ENCODE measurements around the gene CMTM5. TPM values are rescaled to one million over a fixed set of nuclear protein-coding genes. Genes with fewer than 3 reads are reported as not detected.
A peak's percentile ranks its signal among the peaks of the same experiment; 100 is the strongest.

CMTM5 gene
- total RNA-seq, 1 donor from 2014 or later = 4.3 TPM

GRCh38 chr14:23353433-23353780 is 23.4 kb upstream of the CMTM5 start:
- Mint-ChIP-seq H3K4me3 (peak overlapping the region; percentile 89), H3K27me3 (ENCODE audit: insufficient read depth, low read depth) (peaks cover 21% of the 10 kb centered on the region), H3K27ac (no peak overlapping the region), H3K9me3 (peaks cover 8% of the 10 kb centered on the region), H3K36me3 (peaks cover 25% of the 10 kb centered on the region), H3K4me1 (peaks cover 19% of the 10 kb centered on the region)
- no peak for DNase-seq (ENCODE audit: low spot score)
- Histone ChIP-seq H3K4me2 (peak overlapping the region; percentile 99), H4K20me1 (ENCODE audit: low read depth) (peaks cover 24% of the 10 kb centered on the region), H3K27ac (no peak overlapping the region), H2AFZ (replicated peaks) (no peak overlapping the region), H3K27me3 (peaks cover 9% of the 10 kb centered on the region), H3K9ac (no peak overlapping the region), H3K4me3 (no peak overlapping the region), H3F3A (ENCODE audit: low read depth) (peaks cover 59% of the 10 kb centered on the region), H3K9me3 (ENCODE audit: low read depth) (no peaks in the 10 kb centered on the region), H3K79me2 (ENCODE audit: low read depth) (peaks cover 3% of the 10 kb centered on the region), H3K4me1 (peaks cover 5% of the 10 kb centered on the region), H3K36me3 (no peaks in the 10 kb centered on the region)
- no peak for TF ChIP-seq EZH2 (IDR thresholded peaks at IDR 0.05)
- no peak for TF ChIP-seq EZH2phosphoT487 (IDR thresholded peaks at IDR 0.05)
- no peak for TF ChIP-seq CTCF (IDR thresholded peaks at IDR 0.05)

GRCh38 chr14:23354990-23355389 is 21.9 kb upstream of the CMTM5 start:
- H3K4me2 ChIP-seq = no peak overlapping the region
- Mint-ChIP-seq H3K4me3 (no peak overlapping the region), H3K27ac (no peak overlapping the region), H3K36me3 (peaks cover 25% of the 10 kb centered on the region), H3K27me3 (ENCODE audit: insufficient read depth, low read depth) (peaks cover 19% of the 10 kb centered on the region), H3K9me3 (peaks cover 8% of the 10 kb centered on the region), H3K4me1 (peaks cover 22% of the 10 kb centered on the region)
- H3K9me3 ChIP-seq (ENCODE audit: low read depth) = no peaks in the 10 kb centered on the region
- H3F3A ChIP-seq (ENCODE audit: low read depth) = peaks cover 70% of the 10 kb centered on the region
- no peak overlapping the region for H3K9ac ChIP-seq
- TF ChIP-seq CTCF (IDR thresholded peaks at IDR 0.05) (no peak), EZH2 (IDR thresholded peaks at IDR 0.05) (no peak), EZH2phosphoT487 (IDR thresholded peaks at IDR 0.05) (no peak)
- H3K36me3 ChIP-seq = no peaks in the 10 kb centered on the region
- peaks cover 9% of the 10 kb centered on the region for H3K27me3 ChIP-seq
- H3K4me3 ChIP-seq = no peak overlapping the region
- peaks cover 5% of the 10 kb centered on the region for H3K4me1 ChIP-seq
- H2AFZ ChIP-seq (replicated peaks) = no peak overlapping the region
- no peak overlapping the region for H3K27ac ChIP-seq
- peaks cover 39% of the 10 kb centered on the region for H4K20me1 ChIP-seq (ENCODE audit: low read depth)
- H3K79me2 ChIP-seq (ENCODE audit: low read depth) = peaks cover 3% of the 10 kb centered on the region
- no peak for DNase-seq (ENCODE audit: low spot score)

- Histone ChIP-seq H3K27ac (peak overlapping the region; percentile 51), H3F3A (ENCODE audit: low read depth) (peaks cover 75% of the 10 kb centered on the region), H3K36me3 (no peaks in the 10 kb centered on the region), H3K4me1 (peaks cover 5% of the 10 kb centered on the region), H3K79me2 (ENCODE audit: low read depth) (peaks cover 6% of the 10 kb centered on the region), H4K20me1 (ENCODE audit: low read depth) (peaks cover 49% of the 10 kb centered on the region), H3K4me2 (no peak overlapping the region), H3K27me3 (peaks cover 9% of the 10 kb centered on the region), H3K9ac (no peak overlapping the region), H3K4me3 (no peak overlapping the region), H2AFZ (replicated peaks) (no peak overlapping the region), H3K9me3 (ENCODE audit: low read depth) (no peaks in the 10 kb centered on the region)
- peaks cover 24% of the 10 kb centered on the region for H3K4me1 Mint-ChIP-seq
- DNase-seq (ENCODE audit: low spot score) = no peak
- peaks cover 4% of the 10 kb centered on the region for H3K9me3 Mint-ChIP-seq
- H3K4me3 Mint-ChIP-seq = no peak overlapping the region
- H3K36me3 Mint-ChIP-seq = peaks cover 22% of the 10 kb centered on the region
- TF ChIP-seq CTCF (IDR thresholded peaks at IDR 0.05) (no peak), EZH2phosphoT487 (IDR thresholded peaks at IDR 0.05) (no peak), EZH2 (IDR thresholded peaks at IDR 0.05) (no peak)
- H3K27me3 Mint-ChIP-seq (ENCODE audit: insufficient read depth, low read depth) = peaks cover 19% of the 10 kb centered on the region
- no peak overlapping the region for H3K27ac Mint-ChIP-seq
These were observed 20.9 kb upstream of the CMTM5 start for GRCh38 chr14:23355871-23356435.
